A673 (cell line): ENCODE data around the gene KRT2.

Experiments
- CTCF ChIP-seq: fragments of 300-800, 200-600 bp; sonication (generic); conservative IDR thresholded peaks from 2 replicates; pipeline ENCODE4 v1.5.1; 2017; ENCODE audit warnings: low read depth, mild to moderate bottlenecking, antibody characterized with exemption, low read length, moderate library complexity, mixed read lengths
- EZH2 ChIP-seq: fragments of 200-600 bp; sonication (generic); IDR thresholded peaks from 2 replicates; pipeline ENCODE4 v1.6.1; 2017; ENCODE audit warnings: borderline replicate concordance, low read depth, mild to moderate bottlenecking, mixed read lengths, antibody characterized with exemption, low read length; ENCODE audit not compliant: poor library complexity, severe bottlenecking

- TF ChIP-seq CTCF (no peak), EZH2 (no peak)
Measured at GRCh38 chr12:52655251-52655650, 3.2 kb upstream of the KRT2 start.
